SU-DHL-6 (cell line): Measurements from ENCODE around the gene ARHGEF26.

Experiments used
- H2AFZ ChIP-seq: fragments of 200-600 bp; sonication (generic); 2 replicates; pipeline ENCODE4 v1.6.1; 2014; ENCODE audit warnings: low read depth, mild to moderate bottlenecking, moderate library complexity, mixed read lengths, antibody characterized with exemption, low read length; ENCODE audit not compliant: severe bottlenecking
- H3F3A ChIP-seq: fragments of 200-600 bp; shearing (Covaris generic); 2 replicates; pipeline ENCODE4 v1.6.0; 2016; ENCODE audit warnings: antibody characterized with exemption, mild to moderate bottlenecking; ENCODE audit not compliant: insufficient read depth
- H3K27ac ChIP-seq: fragments of 200-600 bp; sonication (generic); 2 replicates; pipeline ENCODE4 v1.5.1; 2016; ENCODE audit warnings: low read depth, mild to moderate bottlenecking, low read length, moderate library complexity, mixed read lengths
- H3K27me3 ChIP-seq: fragments of 200-600 bp; sonication (generic), shearing (Covaris generic); 2 replicates; pipeline ENCODE4 v1.6.0; 2014; ENCODE audit warnings: mild to moderate bottlenecking, low read length
- H3K36me3 ChIP-seq: fragments of 200-600 bp; sonication (generic); 2 replicates; pipeline ENCODE4 v1.6.1; 2014; ENCODE audit warnings: mild to moderate bottlenecking, low read length, mixed read lengths
- H3K4me2 ChIP-seq: fragments of 300-600, 200-600 bp; shearing (Covaris generic), sonication (generic); 2 replicates; pipeline ENCODE4 v1.6.0; 2014; ENCODE audit warnings: low read length, low read depth, mild to moderate bottlenecking; ENCODE audit not compliant: poor library complexity, severe bottlenecking
- H3K4me3 ChIP-seq: fragments of 200-600 bp; sonication (generic); 2 replicates; pipeline ENCODE4 v1.5.1; 2014; ENCODE audit warnings: antibody characterized with exemption, low read length, mild to moderate bottlenecking, mixed read lengths; ENCODE audit not compliant: insufficient read depth, poor library complexity, severe bottlenecking
- H3K79me2 ChIP-seq: fragments of 200-600 bp; sonication (generic); 2 replicates; pipeline ENCODE4 v1.6.1; 2014; ENCODE audit warnings: mild to moderate bottlenecking, low read length, moderate library complexity; ENCODE audit not compliant: insufficient read depth
- H3K9ac ChIP-seq: fragments of 200-600 bp; sonication (generic); 2 replicates; pipeline ENCODE4 v1.7.0; 2014; ENCODE audit warnings: mild to moderate bottlenecking, low read length
- H3K9me2 ChIP-seq: fragments of 200-600 bp; sonication (generic); replicated peaks from 2 replicates; pipeline ENCODE4 v1.6.1; 2014; ENCODE audit warnings: low read length; ENCODE audit not compliant: insufficient read depth
- H3K9me3 ChIP-seq: fragments of 200-600 bp; sonication (generic); 2 replicates; pipeline ENCODE4 v1.6.1; 2014; ENCODE audit warnings: low read length, mixed read lengths; ENCODE audit not compliant: insufficient read depth
- H4K20me1 ChIP-seq: fragments of 200-600 bp; sonication (generic); 2 replicates; pipeline ENCODE4 v1.6.1; 2014; ENCODE audit warnings: low read depth, mild to moderate bottlenecking, antibody characterized with exemption, low read length, moderate library complexity, mixed read lengths
- EZH2phosphoT487 ChIP-seq: fragments of 200-600 bp; sonication (generic), shearing (Covaris generic); conservative IDR thresholded peaks from 2 replicates; pipeline ENCODE4 v1.6.1; 2018; ENCODE audit warnings: mild to moderate bottlenecking, antibody characterized with exemption, low read length, moderate library complexity, mixed read lengths
- TF ChIP-seq, protein P1 (sequence below): fragments of 200-600 bp; sonication (generic); IDR thresholded peaks from one replicate; pipeline ENCODE4 v1.5.1; 2017; ENCODE audit warnings: antibody characterized with exemption, mild to moderate bottlenecking, low read length, moderate library complexity; ENCODE audit not compliant: insufficient read depth, poor library complexity, severe bottlenecking

The ARHGEF26 gene

DNA sequence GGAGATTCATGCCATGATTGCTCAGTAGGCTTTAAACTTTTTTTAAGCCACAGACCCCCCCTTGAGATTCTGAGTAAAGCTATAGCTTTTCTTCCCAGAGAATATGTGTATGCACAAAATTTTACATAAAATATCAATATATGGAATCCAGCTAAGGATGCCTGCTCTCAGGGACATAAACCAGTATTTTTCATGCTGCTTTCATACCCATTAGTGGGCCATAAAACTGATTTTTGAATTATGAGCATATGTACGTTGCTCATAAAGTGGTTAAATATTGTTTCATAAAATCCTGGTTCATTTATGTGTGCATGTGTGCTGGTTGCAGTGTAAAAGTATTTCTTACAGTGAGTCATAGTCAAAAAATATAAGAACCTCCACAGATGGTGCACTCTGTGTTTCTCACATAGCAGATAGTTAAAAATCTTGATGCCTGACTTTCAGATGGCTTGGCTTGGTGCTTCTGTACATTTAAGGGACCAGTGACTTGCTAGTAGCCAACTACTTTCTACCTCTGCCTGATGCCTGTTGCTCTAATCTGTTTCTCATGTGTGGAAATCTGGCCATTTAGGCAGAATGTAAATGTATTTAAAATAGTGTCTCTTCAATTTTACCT is 71.9 kb downstream of the ARHGEF26 start:
- Histone ChIP-seq H3K4me3 (no peak overlapping the region), H3K9ac (no peak overlapping the region), H4K20me1 (no peaks in the 10 kb centered on the region), H2AFZ (no peak overlapping the region), H3K36me3 (no peaks in the 10 kb centered on the region), H3F3A (no peaks in the 10 kb centered on the region), H3K9me2 (no peaks in the 10 kb centered on the region), H3K27ac (no peak overlapping the region), H3K4me2 (no peak overlapping the region), H3K79me2 (no peaks in the 10 kb centered on the region), H3K9me3 (no peaks in the 10 kb centered on the region), H3K27me3 (no peaks in the 10 kb centered on the region)
- TF ChIP-seq, protein P1, sequence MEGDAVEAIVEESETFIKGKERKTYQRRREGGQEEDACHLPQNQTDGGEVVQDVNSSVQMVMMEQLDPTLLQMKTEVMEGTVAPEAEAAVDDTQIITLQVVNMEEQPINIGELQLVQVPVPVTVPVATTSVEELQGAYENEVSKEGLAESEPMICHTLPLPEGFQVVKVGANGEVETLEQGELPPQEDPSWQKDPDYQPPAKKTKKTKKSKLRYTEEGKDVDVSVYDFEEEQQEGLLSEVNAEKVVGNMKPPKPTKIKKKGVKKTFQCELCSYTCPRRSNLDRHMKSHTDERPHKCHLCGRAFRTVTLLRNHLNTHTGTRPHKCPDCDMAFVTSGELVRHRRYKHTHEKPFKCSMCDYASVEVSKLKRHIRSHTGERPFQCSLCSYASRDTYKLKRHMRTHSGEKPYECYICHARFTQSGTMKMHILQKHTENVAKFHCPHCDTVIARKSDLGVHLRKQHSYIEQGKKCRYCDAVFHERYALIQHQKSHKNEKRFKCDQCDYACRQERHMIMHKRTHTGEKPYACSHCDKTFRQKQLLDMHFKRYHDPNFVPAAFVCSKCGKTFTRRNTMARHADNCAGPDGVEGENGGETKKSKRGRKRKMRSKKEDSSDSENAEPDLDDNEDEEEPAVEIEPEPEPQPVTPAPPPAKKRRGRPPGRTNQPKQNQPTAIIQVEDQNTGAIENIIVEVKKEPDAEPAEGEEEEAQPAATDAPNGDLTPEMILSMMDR, result no peak
- no peak for TF ChIP-seq EZH2phosphoT487

DNA sequence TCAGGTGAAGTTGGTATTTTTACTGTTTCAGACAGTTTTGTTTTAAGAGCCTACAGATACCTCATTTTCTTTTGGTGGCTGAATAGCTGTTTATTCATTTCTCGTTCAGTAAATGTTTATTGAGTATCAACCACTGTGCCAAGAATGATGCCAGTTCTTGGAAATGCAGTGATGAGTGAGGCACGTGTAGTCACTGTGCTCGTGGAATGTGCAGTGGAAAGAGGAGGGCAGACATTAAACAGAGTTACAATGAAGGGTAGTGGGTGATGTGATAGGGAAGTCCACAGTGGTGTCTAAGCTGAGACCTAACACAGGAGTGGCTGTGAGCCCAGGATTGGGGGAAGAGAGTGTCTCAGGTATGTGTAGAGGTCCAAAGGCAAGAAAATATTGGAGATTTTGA is 73.7 kb downstream of the ARHGEF26 start:
- no peak overlapping the region for H3K4me3 ChIP-seq
- no peak overlapping the region for H2AFZ ChIP-seq
- no peaks in the 10 kb centered on the region for H3K9me2 ChIP-seq
- H3K27ac ChIP-seq, result no peak overlapping the region
- H3K27me3 ChIP-seq, result no peaks in the 10 kb centered on the region
- no peaks in the 10 kb centered on the region for H4K20me1 ChIP-seq
- H3K79me2 ChIP-seq, result no peaks in the 10 kb centered on the region
- TF ChIP-seq, protein P1, result no peak
- TF ChIP-seq EZH2phosphoT487, result no peak
- H3F3A ChIP-seq, result no peaks in the 10 kb centered on the region
- H3K9me3 ChIP-seq, result no peaks in the 10 kb centered on the region
- no peaks in the 10 kb centered on the region for H3K36me3 ChIP-seq
- H3K9ac ChIP-seq, result no peak overlapping the region
- no peak overlapping the region for H3K4me2 ChIP-seq

DNA sequence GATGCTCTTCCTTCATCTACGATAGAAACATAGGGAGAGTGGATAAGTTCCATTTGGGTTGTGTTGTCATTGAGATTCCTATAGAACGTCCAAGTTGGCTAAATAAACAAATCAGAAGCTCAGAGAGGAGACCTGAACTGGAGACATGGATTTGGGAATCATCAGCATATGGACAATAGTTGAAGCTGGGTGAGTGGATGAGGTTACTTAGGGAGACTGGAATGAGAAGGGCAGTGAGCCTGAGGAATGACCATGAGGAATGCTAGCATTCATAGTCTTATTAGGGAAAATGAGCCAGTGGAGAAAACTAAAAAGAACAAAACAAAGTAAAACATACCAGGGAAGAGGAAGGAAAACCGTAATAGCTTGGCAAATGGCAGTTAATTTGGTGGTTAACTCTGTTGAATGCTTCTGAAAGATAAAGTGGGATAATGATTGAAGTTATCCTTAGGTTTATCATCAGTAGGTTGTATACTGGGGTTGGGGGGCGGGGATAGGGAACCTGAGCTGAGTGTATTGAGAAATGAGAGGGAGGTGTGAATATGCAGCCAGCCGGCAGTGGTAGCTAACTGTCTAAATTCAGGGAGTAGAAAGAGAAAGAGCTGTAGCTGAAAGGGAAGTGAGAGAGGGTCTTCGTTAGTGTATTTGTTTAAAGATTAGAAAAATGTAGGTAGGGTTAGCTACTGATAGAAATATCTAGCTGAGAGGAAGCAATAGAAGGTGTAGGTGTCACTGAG is 74.6 kb downstream of the ARHGEF26 start:
- Histone ChIP-seq H3K4me2 (no peak overlapping the region), H3K9ac (no peak overlapping the region), H3K36me3 (no peaks in the 10 kb centered on the region), H3K4me3 (no peak overlapping the region), H3F3A (no peaks in the 10 kb centered on the region), H3K79me2 (no peaks in the 10 kb centered on the region), H3K27me3 (no peaks in the 10 kb centered on the region), H2AFZ (no peak overlapping the region), H3K9me2 (no peaks in the 10 kb centered on the region), H3K27ac (no peak overlapping the region), H3K9me3 (no peaks in the 10 kb centered on the region), H4K20me1 (no peaks in the 10 kb centered on the region)
- no peak for TF ChIP-seq EZH2phosphoT487
- TF ChIP-seq, protein P1, result no peak
